H9 (cell line): ENCODE results near the gene C5orf15. TPM values are rescaled to one million over a fixed set of nuclear protein-coding genes. Genes with fewer than 3 reads are reported as not detected.

Experiments used
- DNase-seq: peaks from one replicate; pipeline ENCODE4 v3.0.0-alpha.2; 2017
- H2AFZ ChIP-seq: one replicate; pipeline ENCODE4 v1.6.1; 2013; ENCODE audit warnings: mild to moderate bottlenecking, low read length, control low read depth, moderate library complexity
- H2AK5ac ChIP-seq: 2 replicates; pipeline ENCODE4 v1.6.1; 2013; ENCODE audit warnings: low read length, control low read depth, mixed read lengths; ENCODE audit not compliant: insufficient read length
- H2BK120ac ChIP-seq: one replicate; pipeline ENCODE4 v1.6.1; 2013; ENCODE audit warnings: low read depth, mild to moderate bottlenecking, low read length, control low read depth, inconsistent platforms; ENCODE audit not compliant: poor library complexity, severe bottlenecking
- H2BK12ac ChIP-seq: 2 replicates; pipeline ENCODE4 v1.6.1; 2013; ENCODE audit warnings: low read length, control low read depth, mixed read lengths, low read depth; ENCODE audit not compliant: insufficient read length
- H2BK15ac ChIP-seq: 2 replicates; pipeline ENCODE4 v1.6.1; 2013; ENCODE audit warnings: low read depth, low read length, control low read depth
- H2BK20ac ChIP-seq: one replicate; pipeline ENCODE4 v1.6.1; 2013; ENCODE audit warnings: low read depth, mild to moderate bottlenecking, low read length, control low read depth, inconsistent platforms; ENCODE audit not compliant: poor library complexity, severe bottlenecking
- H2BK5ac ChIP-seq: 2 replicates; pipeline ENCODE4 v1.6.1; 2013; ENCODE audit warnings: low read length, control low read depth, mixed read lengths; ENCODE audit not compliant: insufficient read length
- H3K14ac ChIP-seq: 2 replicates; pipeline ENCODE4 v1.6.1; 2013; ENCODE audit warnings: low read length, control low read depth; ENCODE audit not compliant: insufficient read depth
- H3K18ac ChIP-seq: 2 replicates; pipeline ENCODE4 v1.6.1; 2013; ENCODE audit warnings: low read depth, mild to moderate bottlenecking, mixed read lengths, low read length, control low read depth; ENCODE audit not compliant: insufficient read length
- H3K23ac ChIP-seq: 2 replicates; pipeline ENCODE4 v1.6.1; 2013; ENCODE audit warnings: low read length, control low read depth, mixed read lengths, low read depth; ENCODE audit not compliant: insufficient read length
- H3K23me2 ChIP-seq: 2 replicates; pipeline ENCODE4 v1.6.1; 2013; ENCODE audit warnings: low read depth, mild to moderate bottlenecking, mixed read lengths, low read length, control low read depth; ENCODE audit not compliant: insufficient read length, poor library complexity, severe bottlenecking
- H3K27ac ChIP-seq: 2 replicates; pipeline ENCODE4 v1.5.1; 2013; ENCODE audit warnings: low read length, control low read depth, mixed read lengths, low read depth; ENCODE audit not compliant: insufficient read length
- H3K27me3 ChIP-seq: 2 replicates; pipeline ENCODE4 v1.6.1; 2013; ENCODE audit warnings: low read length, control low read depth, inconsistent platforms; ENCODE audit not compliant: insufficient read depth
- H3K4ac ChIP-seq: 2 replicates; pipeline ENCODE4 v1.6.1; 2013; ENCODE audit warnings: low read depth, mild to moderate bottlenecking, control low read depth, inconsistent platforms, low read length, moderate library complexity
- H3K4me1 ChIP-seq: 2 replicates; pipeline ENCODE4 v1.6.1; 2013; ENCODE audit warnings: low read length, control low read depth, inconsistent platforms; ENCODE audit not compliant: insufficient read depth
- H3K4me2 ChIP-seq: 2 replicates; pipeline ENCODE4 v1.6.1; 2013; ENCODE audit warnings: low read length, control low read depth, mixed read lengths; ENCODE audit not compliant: insufficient read length, insufficient read depth
- H3K56ac ChIP-seq: 2 replicates; pipeline ENCODE4 v1.6.1; 2013; ENCODE audit warnings: low read depth, mild to moderate bottlenecking, mixed read lengths, low read length, control low read depth; ENCODE audit not compliant: insufficient read length
- H3K79me1 ChIP-seq: 2 replicates; pipeline ENCODE4 v1.6.1; 2013; ENCODE audit warnings: low read depth, mild to moderate bottlenecking, moderate library complexity, low read length, control low read depth, inconsistent platforms; ENCODE audit not compliant: insufficient read depth, poor library complexity, severe bottlenecking
- H3K79me2 ChIP-seq: 2 replicates; pipeline ENCODE4 v1.6.1; 2013; ENCODE audit warnings: low read length, control low read depth, inconsistent platforms; ENCODE audit not compliant: insufficient read depth
- H3K9ac ChIP-seq: 2 replicates; pipeline ENCODE4 v1.6.1; 2013; ENCODE audit warnings: low read length, control low read depth, mixed read lengths; ENCODE audit not compliant: insufficient read length; ENCODE audit errors: extremely low read depth
- H3K9me3 ChIP-seq: one replicate; pipeline ENCODE4 v1.6.1; 2013; ENCODE audit warnings: low read depth, low read length, inconsistent platforms; ENCODE audit not compliant: control insufficient read depth
- H3T11ph ChIP-seq: one replicate; pipeline ENCODE4 v1.6.1; 2013; ENCODE audit warnings: mild to moderate bottlenecking, low read length, control low read depth, inconsistent platforms
- H4K20me1 ChIP-seq: one replicate; pipeline ENCODE4 v1.6.1; 2013; ENCODE audit not compliant: control insufficient read depth, insufficient read length, insufficient read depth
- H4K5ac ChIP-seq: 2 replicates; pipeline ENCODE4 v1.6.1; 2013; ENCODE audit warnings: low read depth, mild to moderate bottlenecking, mixed read lengths, low read length, control low read depth; ENCODE audit not compliant: insufficient read length
- H4K8ac ChIP-seq: replicated peaks from 2 replicates; pipeline ENCODE4 v1.6.1; 2013; ENCODE audit warnings: low read length, control low read depth, mixed read lengths, low read depth; ENCODE audit not compliant: insufficient read length
- H4K91ac ChIP-seq: 2 replicates; pipeline ENCODE4 v1.6.1; 2013; ENCODE audit warnings: low read depth, mild to moderate bottlenecking, moderate library complexity, mixed read lengths, low read length, control low read depth; ENCODE audit not compliant: insufficient read length
- H3K27ac Mint-ChIP-seq, 3 experiments: 2 replicates in 2 of 3; 3 replicates in 1 of 3; pipeline ENCODE4 v1.8.0; 2020 to 2021; ENCODE audit warnings: mixed read lengths in 3 of 3, mild to moderate bottlenecking in 1 of 3, moderate library complexity in 1 of 3
- H3K27me3 Mint-ChIP-seq: 2 replicates; pipeline ENCODE4 v1.8.0; 2021; ENCODE audit warnings: low read depth, mild to moderate bottlenecking, moderate library complexity, mixed read lengths
- H3K36me3 Mint-ChIP-seq, 3 experiments: 2 replicates in 2 of 3; 3 replicates in 1 of 3; pipeline ENCODE4 v1.8.0; 2020 to 2021; ENCODE audit warnings: low read depth in 3 of 3, mixed read lengths in 3 of 3; ENCODE audit not compliant: insufficient read depth in 1 of 3
- H3K4me1 Mint-ChIP-seq, 2 experiments: 2 replicates each; pipeline ENCODE4 v1.8.0; 2020; ENCODE audit warnings: mixed read lengths in 2 of 2
- H3K4me3 Mint-ChIP-seq, 2 experiments: 2 replicates in 1 of 2; 3 replicates in 1 of 2; pipeline ENCODE4 v1.8.0; 2020 to 2021; ENCODE audit warnings: mild to moderate bottlenecking in 2 of 2, mixed read lengths in 2 of 2, moderate library complexity in 1 of 2
- H3K9me3 Mint-ChIP-seq, 2 experiments: 2 replicates in 1 of 2; 3 replicates in 1 of 2; pipeline ENCODE4 v1.8.0; 2020; ENCODE audit warnings: mild to moderate bottlenecking in 2 of 2, mixed read lengths in 2 of 2, moderate library complexity in 1 of 2
- WGBS: extraction: QIAGEN DNeasy Blood & Tissue Kit; methylation state at CpG from one replicate; pipeline ENCODE4 v1.1.7; 2013; ENCODE audit warnings: missing lambda C conversion rate, low lambda C conversion rate, mixed read lengths; ENCODE audit not compliant: insufficient read length; ENCODE audit errors: extremely low coverage; 5-methylcytosine and 5-hydroxymethylcytosine counted together
- total RNA-seq: library from RNA; stranded (reverse); gene quantifications from 2 replicates; pipeline ENCODE4 v1.2.1, GENCODE V29; 2021
- TF ChIP-seq, protein P1 (sequence below): fragments of 200-600 bp; sonication (generic); conservative IDR thresholded peaks from 3 replicates; pipeline ENCODE4 v1.8.0; 2021; ENCODE audit warnings: antibody characterized with exemption, mild to moderate bottlenecking

The C5orf15 gene
- total RNA-seq, 1 experiment from 2014 or later, result 33.4 TPM

DNA sequence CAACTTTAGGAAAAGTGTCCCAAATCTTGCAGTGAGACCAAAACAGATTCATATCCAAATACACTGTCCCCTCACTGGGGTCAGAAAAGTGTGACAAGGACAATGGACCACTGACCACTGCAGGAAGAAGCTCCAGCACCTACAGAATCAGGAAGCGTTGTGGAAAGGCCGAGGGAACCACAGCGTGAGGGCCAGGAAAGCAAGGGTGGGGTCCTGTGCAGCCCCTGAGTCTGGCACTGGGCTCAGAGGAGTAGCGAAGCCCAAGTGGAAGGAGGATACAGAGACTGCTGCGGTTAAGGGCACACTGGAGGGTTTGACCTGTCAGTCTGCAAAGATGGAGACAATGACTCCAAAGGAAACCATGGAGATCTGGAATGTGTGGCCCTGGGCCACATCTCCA lies 36.9 kb downstream of the C5orf15 start:
- Histone ChIP-seq H3K14ac (no peak overlapping the region), H3K79me2 (no peaks in the 10 kb centered on the region), H2BK12ac (no peak overlapping the region), H3K79me1 (no peaks in the 10 kb centered on the region), H2AFZ (no peak overlapping the region), H2BK20ac (no peak overlapping the region), H2BK15ac (no peak overlapping the region), H3K4ac (no peak overlapping the region), H4K8ac (no peak overlapping the region), H3K23ac (no peak overlapping the region), H2AK5ac (no peak overlapping the region), H4K20me1 (no peaks in the 10 kb centered on the region), H3K18ac (no peak overlapping the region), H3K23me2 (no peaks in the 10 kb centered on the region), H3K4me1 (no peaks in the 10 kb centered on the region), H3K27ac (no peak overlapping the region), H3K9ac (no peak overlapping the region), H4K5ac (no peak overlapping the region), H3K27me3 (no peaks in the 10 kb centered on the region), H4K91ac (no peak overlapping the region), H3T11ph (no peak overlapping the region), H2BK5ac (no peak overlapping the region), H2BK120ac (no peak overlapping the region), H3K4me2 (no peak overlapping the region), H3K9me3 (no peaks in the 10 kb centered on the region), H3K56ac (no peak overlapping the region)
- no CpG with 5 or more reads among the region's 5 CpGs for WGBS
- H3K27me3 Mint-ChIP-seq, result peaks cover 2% of the 10 kb centered on the region
- TF ChIP-seq, protein P1, sequence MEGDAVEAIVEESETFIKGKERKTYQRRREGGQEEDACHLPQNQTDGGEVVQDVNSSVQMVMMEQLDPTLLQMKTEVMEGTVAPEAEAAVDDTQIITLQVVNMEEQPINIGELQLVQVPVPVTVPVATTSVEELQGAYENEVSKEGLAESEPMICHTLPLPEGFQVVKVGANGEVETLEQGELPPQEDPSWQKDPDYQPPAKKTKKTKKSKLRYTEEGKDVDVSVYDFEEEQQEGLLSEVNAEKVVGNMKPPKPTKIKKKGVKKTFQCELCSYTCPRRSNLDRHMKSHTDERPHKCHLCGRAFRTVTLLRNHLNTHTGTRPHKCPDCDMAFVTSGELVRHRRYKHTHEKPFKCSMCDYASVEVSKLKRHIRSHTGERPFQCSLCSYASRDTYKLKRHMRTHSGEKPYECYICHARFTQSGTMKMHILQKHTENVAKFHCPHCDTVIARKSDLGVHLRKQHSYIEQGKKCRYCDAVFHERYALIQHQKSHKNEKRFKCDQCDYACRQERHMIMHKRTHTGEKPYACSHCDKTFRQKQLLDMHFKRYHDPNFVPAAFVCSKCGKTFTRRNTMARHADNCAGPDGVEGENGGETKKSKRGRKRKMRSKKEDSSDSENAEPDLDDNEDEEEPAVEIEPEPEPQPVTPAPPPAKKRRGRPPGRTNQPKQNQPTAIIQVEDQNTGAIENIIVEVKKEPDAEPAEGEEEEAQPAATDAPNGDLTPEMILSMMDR, result no peak
- DNase-seq, result no peak
- no peak overlapping the region for H3K27ac Mint-ChIP-seq
- no peak overlapping the region for H3K4me3 Mint-ChIP-seq
- H3K9me3 Mint-ChIP-seq, result peaks cover 3 to 7% of the 10 kb centered on the region in 2 experiments; a peak in 3 of 5 replicates
- peaks cover 0 to 3% of the 10 kb centered on the region in 2 experiments; a peak in 1 of 4 replicates for H3K4me1 Mint-ChIP-seq
- no peaks in the 10 kb centered on the region; a peak in 1 of 7 replicates for H3K36me3 Mint-ChIP-seq
